SHP77 treated with DMSO at 0.1 percent for 48 hours (cell line): ENCODE measurements around the gene LUC7L.
A peak's percentile ranks its signal among the peaks of the same experiment; 100 is the strongest.
"Not testable (repeated sequence)": the region's sequence is repeated elsewhere in the genome, so short reads cannot be mapped to it uniquely, and the experiment has no call there.

ENCODE experiments used
- DNase-seq: peaks from one replicate; lab custom pipeline; 2025; lab: John Stamatoyannopoulos, UW

LUC7L gene

GRCh38 chr16:180101-180675 lies 49.1 kb downstream of the LUC7L start, which contains the start of gene HBQ1:
Gene HBQ1 (plus strand): TSS chr16:180459. CDS start chr16:180487, 28 bp downstream.
- DNase-seq, result no peak

- no peak for DNase-seq
Observed at GRCh38 chr16:179211-180092, 49.8 kb downstream of the LUC7L start.

GRCh38 chr16:178668-179015 lies 50.6 kb downstream of the LUC7L start:
- DNase-seq, result no peak

- no peak for DNase-seq
Observed at GRCh38 chr16:177981-178667, 51.1 kb downstream of the LUC7L start.

GRCh38 chr16:177394-177822 lies 51.8 kb downstream of the LUC7L start:
- peak; percentile 18 for DNase-seq

- DNase-seq, result not testable (repeated sequence)
Observed at GRCh38 chr16:176477-177382, 52.5 kb downstream of the LUC7L start, which contains the start of gene HBA1. Gene HBA1 (plus strand): TSS chr16:176680. CDS start chr16:176717, 37 bp downstream.

- not testable (repeated sequence) for DNase-seq
Observed at GRCh38 chr16:176006-176405, 53.2 kb downstream of the LUC7L start.

GRCh38 chr16:175011-175949 lies 54.0 kb downstream of the LUC7L start:
- no peak for DNase-seq

- not testable (repeated sequence) for DNase-seq
Observed at GRCh38 chr16:173928-174769, 55.1 kb downstream of the LUC7L start.

GRCh38 chr16:173211-173854 lies 55.9 kb downstream of the LUC7L start:
- not testable (repeated sequence) for DNase-seq

- DNase-seq, result not testable (repeated sequence)
Observed at GRCh38 chr16:172374-172941, 56.8 kb downstream of the LUC7L start, which contains the start of gene HBA2. Gene HBA2 (plus strand): TSS chr16:172876. CDS start chr16:172913, 37 bp downstream.

- no peak for DNase-seq
Observed at GRCh38 chr16:170788-171187, 58.5 kb downstream of the LUC7L start.

GRCh38 chr16:170088-170507 lies 59.2 kb downstream of the LUC7L start:
- DNase-seq, result not testable (repeated sequence)

- no peak for DNase-seq
Observed at GRCh38 chr16:169014-169413, 60.2 kb downstream of the LUC7L start.

GRCh38 chr16:168424-168823 lies 60.8 kb downstream of the LUC7L start:
- DNase-seq, result no peak

- no peak for DNase-seq
Observed at GRCh38 chr16:167122-167690, 62.0 kb downstream of the LUC7L start.

GRCh38 chr16:166375-167121 lies 62.7 kb downstream of the LUC7L start:
- DNase-seq, result no peak
